Midbrain (tissue), 1 donor: ENCODE results near the gene SF3B3.
"Not testable (repeated sequence)": the region's sequence is repeated elsewhere in the genome, so short reads cannot be mapped to it uniquely, and the experiment has no call there.

ENCODE experiments used
- DNase-seq: peaks from one replicate; lab custom pipeline; 2025; lab: John Stamatoyannopoulos, UW

Gene SF3B3

DNA sequence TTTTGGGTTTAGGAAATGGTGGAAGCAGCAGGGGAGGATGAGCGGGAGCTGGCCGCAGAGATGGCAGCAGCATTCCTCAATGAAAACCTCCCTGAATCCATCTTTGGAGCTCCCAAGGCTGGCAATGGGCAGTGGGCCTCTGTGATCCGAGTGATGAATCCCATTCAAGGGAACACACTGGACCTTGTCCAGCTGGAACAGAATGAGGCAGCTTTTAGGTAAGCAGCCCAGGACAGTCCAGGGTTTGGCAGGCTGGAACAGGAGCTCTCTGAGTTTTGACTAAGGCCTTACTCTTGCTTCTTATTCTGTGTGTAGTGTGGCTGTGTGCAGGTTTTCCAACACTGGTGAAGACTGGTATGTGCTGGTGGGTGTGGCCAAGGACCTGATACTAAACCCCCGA, 41.4 kb downstream of the SF3B3 start:
- no peak for DNase-seq

DNA sequence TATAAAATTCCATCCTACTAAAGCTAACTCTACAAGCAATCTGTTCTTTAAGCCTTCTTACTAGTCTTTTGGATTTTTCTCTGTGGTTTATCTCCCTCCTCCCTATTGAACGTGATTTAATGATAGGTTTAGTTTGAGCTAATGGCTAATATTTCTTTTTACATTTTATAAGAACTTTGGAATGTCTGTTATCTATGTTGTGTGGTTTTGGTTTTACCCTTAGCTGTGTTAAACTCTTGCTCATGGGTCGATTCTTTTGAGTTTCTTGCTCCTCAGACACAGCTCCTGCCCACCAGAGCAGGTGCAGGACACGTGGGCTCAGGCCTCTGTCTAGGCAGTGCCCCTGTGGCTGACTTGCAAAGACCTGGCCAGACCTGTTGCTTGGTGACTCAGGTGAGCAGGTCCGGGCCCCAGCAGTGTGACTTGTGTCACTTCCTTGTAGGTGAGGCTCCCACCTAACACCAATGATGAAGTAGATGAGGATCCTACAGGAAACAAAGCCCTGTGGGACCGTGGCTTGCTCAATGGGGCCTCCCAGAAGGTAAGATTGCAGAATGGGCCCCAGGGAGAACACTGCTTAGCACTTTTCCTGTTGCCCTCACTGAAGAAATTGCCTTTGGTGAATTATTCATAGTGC, 45.1 kb downstream of the SF3B3 start:
- no peak for DNase-seq

DNA sequence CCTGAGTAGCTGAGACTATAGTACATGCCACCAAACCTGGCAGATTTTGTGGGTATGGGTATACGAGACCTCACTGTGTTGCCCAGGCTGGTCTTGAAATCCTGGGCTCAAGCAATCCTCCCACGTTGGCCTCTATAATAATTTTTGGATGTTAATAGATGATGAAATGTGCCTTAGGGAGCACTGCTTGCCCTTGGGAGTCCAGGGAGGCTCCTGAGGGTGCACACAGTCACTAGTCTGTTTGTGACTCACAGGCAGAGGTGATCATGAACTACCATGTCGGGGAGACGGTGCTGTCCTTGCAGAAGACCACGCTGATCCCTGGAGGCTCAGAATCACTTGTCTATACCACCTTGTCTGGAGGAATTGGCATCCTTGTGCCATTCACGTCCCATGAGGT, 46.1 kb downstream of the SF3B3 start:
- no peak for DNase-seq

DNA sequence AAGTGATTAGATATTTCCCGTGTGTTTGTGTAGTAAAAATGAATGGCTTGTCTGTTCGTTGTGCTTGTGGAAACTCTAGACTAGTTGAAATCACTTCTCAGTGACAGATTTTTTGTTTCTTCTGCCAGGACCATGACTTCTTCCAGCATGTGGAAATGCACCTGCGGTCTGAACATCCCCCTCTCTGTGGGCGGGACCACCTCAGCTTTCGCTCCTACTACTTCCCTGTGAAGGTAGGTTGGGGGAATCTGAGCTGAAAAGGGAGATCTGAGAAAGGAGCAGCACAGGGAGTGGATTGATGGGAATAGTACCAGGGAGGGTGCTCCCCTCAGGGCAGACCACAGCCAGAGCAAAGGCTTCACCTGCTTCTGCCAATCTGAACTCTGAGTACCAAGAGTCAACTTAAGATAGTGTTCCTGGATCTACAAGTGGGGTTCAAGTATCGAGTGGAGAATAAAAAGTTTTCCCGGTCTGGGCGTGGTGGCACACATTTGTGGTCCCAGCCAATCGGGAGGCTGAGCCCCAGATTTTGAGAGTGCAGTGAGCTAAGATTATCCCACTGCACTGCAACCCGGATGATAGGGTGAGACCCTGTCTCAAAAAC, 47.5 kb downstream of the SF3B3 start:
- no peak for DNase-seq

DNA sequence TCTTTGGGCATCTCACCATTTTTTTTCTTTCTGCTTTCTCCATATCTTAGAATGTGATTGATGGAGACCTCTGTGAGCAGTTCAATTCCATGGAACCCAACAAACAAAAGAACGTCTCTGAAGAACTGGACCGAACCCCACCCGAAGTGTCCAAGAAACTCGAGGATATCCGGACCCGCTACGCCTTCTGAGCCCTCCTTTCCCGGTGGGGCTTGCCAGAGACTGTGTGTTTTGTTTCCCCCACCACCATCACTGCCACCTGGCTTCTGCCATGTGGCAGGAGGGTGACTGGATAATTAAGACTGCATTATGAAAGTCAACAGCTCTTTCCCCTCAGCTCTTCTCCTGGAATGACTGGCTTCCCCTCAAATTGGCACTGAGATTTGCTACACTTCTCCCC, 48.0 kb downstream of the SF3B3 start:
- DNase-seq: no peak

DNA sequence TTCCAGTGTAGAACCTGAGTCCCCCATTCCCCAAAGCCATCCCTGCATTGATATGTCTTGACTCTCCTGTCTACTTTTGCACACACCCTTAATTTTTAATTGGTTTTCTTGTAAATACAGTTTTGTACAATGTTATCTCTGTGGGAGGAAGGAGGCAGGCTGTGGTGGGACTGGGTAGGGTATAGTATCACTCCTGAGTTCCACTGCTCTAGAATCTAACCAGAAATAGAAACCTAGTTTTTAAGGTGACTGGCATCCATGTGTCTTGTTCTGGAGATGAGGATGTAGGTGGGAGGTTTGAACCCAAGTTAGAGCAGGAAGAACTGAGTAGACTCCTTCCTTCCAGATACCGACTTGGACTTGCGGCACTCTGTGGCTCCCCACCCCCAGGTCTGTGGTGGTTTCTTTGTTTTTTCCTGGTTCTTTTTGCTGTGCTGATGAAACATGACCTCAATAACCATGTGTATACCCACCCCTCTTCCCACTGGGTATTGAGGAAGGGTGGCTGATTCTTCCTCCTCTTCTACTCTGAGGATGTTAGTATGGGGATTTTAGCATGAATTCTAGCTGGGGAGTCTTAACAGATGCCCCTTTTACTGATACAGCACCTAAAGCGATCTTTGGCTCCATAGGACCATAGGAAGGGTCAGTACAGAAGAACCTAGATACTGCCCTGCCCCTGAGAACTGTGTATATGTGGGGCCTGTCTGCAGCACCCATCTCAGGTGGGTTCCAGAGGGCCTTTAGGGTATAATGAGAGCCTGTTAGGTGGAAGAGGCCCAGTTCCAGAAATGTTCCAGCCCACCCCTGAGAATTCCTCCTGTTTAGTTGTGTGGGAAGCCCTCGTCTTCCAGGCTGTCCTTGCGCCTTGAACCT, 48.7 kb downstream of the SF3B3 start:
- DNase-seq: no peak

DNA sequence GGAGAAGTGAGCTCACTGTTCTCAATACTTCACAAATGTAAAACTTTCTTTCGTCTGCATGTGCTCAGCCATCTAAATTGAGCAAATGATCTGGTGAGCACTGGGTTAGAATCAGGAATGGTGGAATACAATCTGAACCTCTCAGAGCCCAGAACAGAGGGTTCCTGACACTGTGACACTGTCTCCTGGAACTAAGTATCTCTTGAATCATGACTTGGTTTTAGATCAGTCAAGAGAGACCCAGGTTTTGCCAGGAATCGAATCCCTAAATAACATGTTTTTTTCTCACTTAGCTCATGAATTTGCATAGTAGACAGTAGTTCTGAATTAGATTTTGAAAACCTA, 49.3 kb downstream of the SF3B3 start:
- no peak for DNase-seq

DNA sequence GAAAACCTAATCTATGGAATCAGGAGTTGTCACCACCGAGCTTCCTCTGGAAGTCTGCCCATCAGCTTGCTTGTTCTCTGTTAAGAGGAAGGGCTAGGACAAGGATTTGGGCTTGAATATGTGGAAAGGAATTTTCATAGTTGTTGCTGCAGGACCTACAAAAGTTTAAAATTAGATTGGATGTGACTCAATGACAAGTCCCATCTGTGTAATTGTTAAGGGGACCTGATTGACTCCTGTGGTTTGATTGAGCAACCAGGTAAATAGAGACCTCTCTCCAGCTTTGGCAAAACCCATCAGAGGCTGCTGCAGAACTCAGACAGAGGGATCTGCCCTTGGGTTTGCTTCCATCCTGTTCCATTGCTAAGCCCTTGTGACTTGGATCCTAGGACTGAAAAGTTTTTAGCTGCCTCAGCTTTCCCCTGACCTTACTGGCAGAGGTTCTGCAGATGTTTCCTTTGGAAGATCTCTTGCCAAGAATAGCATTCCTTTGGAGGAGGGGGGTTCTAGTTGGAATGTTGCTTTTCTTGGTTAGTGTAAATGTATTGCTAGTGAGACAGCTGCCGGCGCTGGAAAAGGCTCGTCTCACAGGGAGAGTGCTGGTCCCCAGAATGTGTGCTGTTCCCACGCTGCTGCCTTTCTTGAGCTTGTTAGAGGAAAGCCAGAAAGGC, 50.0 kb downstream of the SF3B3 start:
- no peak for DNase-seq

DNA sequence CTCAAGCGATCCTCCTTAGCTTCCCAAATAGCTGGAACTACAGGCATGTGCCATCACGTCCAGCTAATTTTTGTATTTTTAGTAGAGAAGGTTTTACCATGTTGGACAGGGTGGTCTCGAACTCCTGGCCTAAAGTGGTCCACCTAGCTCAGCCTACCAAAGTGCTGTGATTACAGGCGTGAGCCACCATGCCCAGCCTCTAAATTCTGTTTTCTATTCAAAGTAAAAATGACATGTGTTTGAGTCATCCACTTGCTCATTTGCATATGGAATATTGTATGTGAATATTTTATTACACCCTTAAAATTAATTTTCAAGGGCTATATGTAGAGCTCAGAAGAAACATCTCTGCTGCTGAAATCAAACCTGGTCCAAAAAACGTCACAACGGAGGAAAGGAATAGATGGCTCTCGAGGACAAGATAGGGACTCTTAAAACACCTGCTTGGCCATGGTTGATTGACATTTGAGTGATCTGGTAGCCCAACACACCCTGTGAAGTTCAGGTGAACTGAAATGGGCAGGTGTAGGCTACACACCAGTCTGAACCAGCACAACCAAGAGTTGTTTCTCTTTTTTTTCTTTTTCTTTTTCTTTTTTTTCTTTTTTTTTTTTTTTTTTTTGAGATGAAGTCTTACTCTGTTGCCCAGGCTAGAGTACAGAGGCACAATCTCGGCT, 51.1 kb downstream of the SF3B3 start:
- DNase-seq: no peak

DNA sequence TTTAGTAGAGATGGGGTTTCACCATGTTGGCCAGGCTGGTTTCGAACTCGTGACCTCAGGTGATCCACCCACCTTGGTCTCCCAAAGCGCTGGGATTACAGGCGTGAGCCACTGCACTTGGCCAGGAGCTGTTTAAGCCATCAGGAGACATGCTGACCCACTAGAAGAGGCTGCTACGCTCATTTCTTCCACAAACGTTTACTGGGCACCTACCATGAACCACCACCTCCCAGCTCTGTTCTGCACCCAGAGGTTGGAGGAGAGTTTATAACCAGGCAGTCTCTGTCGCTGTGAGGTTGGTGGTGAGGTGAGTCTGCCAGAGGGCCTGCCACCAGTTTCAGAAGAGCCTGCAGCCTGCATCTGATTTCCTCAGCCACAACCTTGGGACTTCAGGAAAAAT, 51.8 kb downstream of the SF3B3 start:
- DNase-seq: no peak

DNA sequence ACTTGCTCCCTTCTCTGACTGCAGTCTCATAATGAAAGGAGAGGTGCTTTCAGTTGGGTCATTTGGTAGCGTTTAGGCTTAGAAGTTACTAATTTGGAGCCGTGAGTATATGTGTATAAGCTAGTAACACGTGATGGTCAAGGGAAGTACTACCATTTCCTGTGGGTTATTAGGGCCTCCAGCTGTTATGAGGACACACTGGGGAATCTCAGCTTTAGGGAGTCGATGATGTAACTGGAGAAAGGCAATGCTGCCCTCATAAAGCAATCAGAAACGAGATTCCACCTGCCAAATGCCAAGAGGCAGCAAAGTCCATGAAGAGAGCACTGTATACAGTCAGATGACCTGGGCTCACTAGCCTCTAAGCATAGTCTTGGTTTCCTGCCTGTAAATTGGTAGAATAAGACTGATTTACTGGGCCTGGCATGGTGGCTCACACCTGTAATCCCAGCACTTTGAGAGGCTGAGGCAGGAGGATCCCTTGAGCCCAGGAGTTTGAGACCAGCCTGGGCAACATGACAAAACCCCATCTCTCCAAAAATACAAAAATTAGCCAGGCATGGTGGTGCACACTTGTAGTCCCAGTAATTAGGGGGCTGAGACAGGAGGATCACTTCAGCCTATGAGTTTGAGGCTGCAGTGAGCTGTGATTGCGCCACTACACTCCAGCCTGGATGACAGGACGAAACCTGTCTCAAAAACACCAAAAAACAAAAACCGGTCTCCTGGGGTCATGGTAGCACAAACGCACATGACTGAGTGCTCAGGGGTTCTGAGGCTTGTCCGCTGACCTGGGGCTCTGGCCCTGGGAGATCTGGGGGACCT, 53.0 kb downstream of the SF3B3 start:
- no peak for DNase-seq

DNA sequence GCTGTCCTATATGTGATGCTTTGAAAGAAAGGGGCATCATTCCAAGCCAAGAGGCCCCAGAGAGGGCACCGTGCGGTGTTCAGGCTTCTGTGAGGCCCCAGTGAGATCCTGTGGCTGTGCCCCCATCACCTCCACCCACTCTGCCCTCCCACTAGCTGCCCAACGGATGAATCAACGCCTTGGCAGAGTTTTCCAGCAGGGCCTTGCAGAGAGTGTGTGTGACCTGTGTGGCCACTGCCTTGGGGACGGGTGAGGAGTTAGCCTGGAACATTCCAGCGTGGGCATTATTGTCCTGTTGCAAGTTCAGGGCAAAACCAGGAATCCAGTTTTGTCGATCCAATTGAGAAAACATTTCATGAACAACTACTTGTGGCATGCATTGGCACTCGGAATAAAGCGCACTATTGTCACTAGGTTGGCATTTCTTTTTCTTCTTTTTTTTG, 53.7 kb downstream of the SF3B3 start:
- no peak for DNase-seq

DNA sequence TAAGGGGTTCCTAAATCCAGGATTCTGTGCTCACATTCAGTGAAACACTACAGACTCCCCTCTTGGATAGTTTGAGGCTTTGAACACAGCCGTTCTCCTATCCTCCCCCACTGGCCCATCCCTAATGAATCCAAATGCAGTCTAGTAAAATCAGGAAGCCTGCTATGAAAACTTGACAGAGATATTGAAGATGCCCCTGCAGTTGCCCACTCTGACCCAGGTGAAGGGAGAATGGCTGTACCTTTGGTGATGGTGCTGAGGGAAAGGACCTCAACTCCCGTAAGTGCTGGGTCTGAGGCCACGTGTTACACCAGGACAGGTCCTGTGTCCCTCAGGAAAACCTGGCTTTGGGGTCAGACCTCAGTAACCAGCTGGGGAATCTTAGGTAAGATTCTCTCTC, 54.4 kb downstream of the SF3B3 start:
- DNase-seq: no peak

DNA sequence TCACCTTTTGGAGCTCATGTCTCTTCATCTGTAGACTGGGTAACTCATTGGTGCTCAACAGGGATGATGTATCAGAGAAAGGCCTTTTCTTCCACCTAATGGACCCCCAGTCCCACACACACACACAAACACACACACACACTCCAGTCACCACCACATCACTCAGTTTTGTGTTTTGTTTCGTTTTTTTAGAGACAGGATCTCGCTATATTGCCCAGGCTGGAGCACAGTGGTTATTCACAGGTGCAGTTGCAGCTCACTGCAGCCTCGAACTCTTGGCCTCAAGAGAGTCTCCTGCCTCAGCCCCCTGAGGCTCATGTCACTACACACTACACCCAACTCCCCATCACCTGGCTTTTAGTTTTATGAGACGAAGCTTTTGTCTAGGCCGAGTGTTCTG, 55.6 kb downstream of the SF3B3 start:
- no peak for DNase-seq

DNA sequence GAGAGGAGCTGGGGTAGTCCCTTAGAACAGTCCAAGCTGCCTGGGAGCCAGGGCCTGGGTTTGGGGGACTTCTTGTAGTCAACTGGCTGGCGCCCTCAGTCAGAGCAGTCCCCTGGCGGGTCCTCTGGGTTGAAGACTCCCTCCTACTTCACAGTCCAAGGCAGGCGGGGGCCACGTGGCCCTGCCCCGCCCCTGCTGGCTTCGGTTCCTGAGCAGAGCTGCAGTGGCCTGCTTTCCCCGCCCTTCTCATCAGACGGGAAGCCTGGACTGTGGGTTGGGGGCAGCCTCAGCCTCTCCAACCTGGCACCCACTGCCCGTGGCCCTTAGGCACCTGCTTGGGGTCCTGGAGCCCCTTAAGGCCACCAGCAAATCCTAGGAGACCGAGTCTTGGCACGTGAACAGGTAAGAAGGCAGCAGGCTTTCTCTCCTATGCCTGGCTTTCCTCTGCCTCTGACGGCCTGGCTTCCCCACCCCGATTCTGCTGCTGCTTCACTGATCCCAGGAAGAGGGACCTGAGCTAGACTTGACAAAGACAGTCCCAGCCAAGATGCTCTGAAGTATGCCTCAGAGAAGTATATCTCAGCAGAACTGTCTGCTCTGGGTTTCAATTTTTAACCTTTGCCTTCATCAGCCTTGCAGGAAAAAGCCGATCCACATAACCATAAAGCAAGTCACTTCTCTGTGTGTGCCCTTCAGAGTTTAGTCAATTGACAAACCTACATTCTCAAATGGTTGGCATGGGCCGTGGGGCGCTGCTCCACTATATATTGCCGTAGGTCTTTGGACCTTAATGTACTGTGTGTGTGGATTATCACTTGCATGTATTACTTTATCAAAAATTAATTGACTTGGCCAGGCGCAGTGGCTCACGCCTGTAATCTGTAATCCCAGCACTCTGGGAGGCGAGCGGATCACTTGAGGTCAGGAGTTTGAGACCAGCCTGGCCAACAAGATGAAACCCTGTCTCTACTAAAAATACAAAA, 56.3 kb downstream of the SF3B3 start:
- no peak for DNase-seq

DNA sequence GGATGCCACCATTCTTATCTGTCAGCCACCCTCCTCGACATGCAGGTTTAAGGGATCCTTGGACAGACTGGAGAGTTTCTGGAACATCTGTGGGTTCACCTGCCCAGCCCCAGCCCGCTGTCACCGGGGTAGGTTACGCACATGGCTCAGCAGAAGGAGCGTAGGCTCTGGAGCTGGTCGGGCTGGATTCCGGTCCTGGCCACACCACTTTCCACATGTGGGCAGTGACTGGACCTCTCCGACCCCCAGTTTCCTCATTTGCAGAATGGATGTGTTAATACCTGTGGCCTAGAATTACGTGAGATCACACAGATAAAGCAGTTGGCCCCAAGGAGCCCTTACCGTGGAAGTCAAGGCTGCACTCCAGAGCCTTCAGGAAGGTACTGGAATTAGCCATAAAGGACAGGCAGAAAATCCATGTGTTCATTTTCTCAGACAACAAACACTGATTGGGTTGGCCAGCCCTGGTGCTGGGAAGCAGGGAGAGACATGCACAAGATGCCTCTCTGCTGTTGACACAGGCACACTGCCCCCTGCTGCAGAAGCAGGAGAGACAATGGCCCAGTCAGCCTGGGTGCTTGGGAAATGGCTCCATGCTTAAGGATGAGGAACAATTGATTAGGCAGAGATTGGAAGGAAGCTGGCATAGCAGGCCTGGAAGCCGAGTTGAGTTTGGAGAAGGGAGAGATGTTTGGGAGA, 58.8 kb downstream of the SF3B3 start:
- no peak for DNase-seq

DNA sequence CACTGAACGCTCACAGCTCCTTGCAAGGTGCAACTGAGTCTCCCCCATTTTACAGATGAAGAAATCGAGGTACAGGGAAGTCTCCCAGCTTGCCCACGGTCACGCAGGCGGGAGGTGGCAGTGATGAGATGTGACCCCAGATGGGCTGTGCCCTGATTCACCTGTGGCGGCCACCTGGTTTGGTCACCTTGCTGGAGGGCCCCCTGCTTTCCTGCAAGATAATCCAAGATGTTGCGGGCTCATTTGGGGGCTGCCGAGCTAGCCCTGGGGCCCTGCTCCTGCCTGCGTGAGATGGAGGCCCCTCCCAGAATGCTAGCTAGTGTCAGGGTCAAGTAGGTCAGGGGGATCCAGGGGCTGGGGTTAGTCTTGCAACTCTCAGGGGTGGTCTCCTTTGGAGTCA, 63.1 kb downstream of the SF3B3 start:
- no peak for DNase-seq

DNA sequence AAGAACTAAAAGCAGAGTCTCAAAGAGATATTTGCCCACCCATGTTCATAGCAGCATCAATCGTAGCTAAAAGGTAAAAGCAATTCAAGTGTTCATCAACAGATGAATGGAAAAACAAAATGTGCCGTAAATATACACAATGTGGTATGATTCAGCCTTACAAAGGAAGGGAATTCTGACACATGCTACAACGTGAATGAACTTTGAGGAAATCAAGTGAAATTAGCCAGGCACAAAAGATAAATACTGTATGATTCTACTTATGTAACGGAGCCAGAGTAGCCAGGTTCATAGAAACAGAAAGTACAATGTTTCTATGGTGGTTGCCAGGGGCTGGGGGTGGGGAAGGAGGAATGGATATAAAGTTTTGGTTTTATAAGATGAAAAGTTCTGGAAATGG, 64.9 kb downstream of the SF3B3 start:
- DNase-seq: no peak

DNA sequence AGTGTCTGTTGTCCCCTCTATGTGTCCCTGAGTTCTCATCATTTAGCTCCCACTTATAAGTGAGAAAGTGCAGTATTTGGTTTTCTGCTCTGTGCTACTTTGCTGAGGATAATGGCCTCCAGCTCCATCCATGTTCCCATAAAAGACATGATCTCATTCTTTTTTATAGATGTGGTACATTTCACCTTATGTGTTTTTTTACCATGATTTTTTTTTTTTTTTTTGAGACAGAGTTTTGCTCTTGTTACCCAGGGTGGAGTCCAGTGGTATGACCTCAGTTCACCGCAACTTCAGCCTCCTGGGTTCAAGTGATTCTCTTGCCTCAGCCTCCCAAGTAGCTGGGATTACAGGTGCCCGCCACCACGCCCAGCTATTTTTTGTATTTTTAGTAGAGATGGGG, 65.8 kb downstream of the SF3B3 start:
- not testable (repeated sequence) for DNase-seq
